GM21528 (cell line): ENCODE results near the gene MOB1B.
"Not testable (repeated sequence)": the region's sequence is repeated elsewhere in the genome, so short reads cannot be mapped to it uniquely, and the experiment has no call there.

Experiments used
- ATAC-seq: cut with Tn5 transposase; IDR thresholded peaks from one replicate; pipeline ENCODE4 v1.9.1; 2021; ENCODE audit warnings: mild to moderate bottlenecking, moderate library complexity; ENCODE audit not compliant: unreplicated experiment, low FRiP score

Gene MOB1B

GRCh38 chr4:70948665-70949260 is 46.6 kb downstream of the MOB1B start:
- ATAC-seq = no peak

GRCh38 chr4:70954032-70954431 is 51.9 kb downstream of the MOB1B start:
- no peak for ATAC-seq

- no peak for ATAC-seq
These were observed 54.5 kb downstream of the MOB1B start for GRCh38 chr4:70956549-70957210.

- no peak for ATAC-seq
These were observed 56.5 kb downstream of the MOB1B start for GRCh38 chr4:70958681-70959080.

GRCh38 chr4:70969076-70969475 is 66.9 kb downstream of the MOB1B start:
- ATAC-seq = no peak

- ATAC-seq = no peak
These were observed 74.1 kb downstream of the MOB1B start for GRCh38 chr4:70976252-70976651.

- peak; percentile 73 for ATAC-seq
These were observed 77.4 kb downstream of the MOB1B start for GRCh38 chr4:70979445-70980008.

GRCh38 chr4:70980196-70980595 is 78.0 kb downstream of the MOB1B start:
- no peak for ATAC-seq

GRCh38 chr4:70984106-70984505 is 81.9 kb downstream of the MOB1B start:
- ATAC-seq = no peak

- ATAC-seq = no peak
These were observed 82.4 kb downstream of the MOB1B start for GRCh38 chr4:70984589-70984988.

GRCh38 chr4:70991596-70991995 is 89.4 kb downstream of the MOB1B start:
- ATAC-seq = no peak

GRCh38 chr4:70992391-70992881 is 90.3 kb downstream of the MOB1B start:
- ATAC-seq = no peak

- peak; percentile 81 for ATAC-seq
These were observed 91.3 kb downstream of the MOB1B start, which contains the start of gene DCK for GRCh38 chr4:70993181-70994068. TSS of gene DCK (plus strand) at chr4:70993649. CDS start at chr4:70993836, 187 bp downstream.

- no peak for ATAC-seq
These were observed 91.8 kb downstream of the MOB1B start for GRCh38 chr4:70994069-70994366.

GRCh38 chr4:70994387-70995099 is 92.4 kb downstream of the MOB1B start:
- peak; percentile 54 for ATAC-seq

- ATAC-seq = no peak
These were observed 93.8 kb downstream of the MOB1B start for GRCh38 chr4:70996018-70996360.

- ATAC-seq = no peak
These were observed 94.9 kb downstream of the MOB1B start for GRCh38 chr4:70997036-70997435.

GRCh38 chr4:70997546-70997945 is 95.4 kb downstream of the MOB1B start:
- no peak for ATAC-seq

- ATAC-seq = not testable (repeated sequence)
These were observed 97.5 kb downstream of the MOB1B start for GRCh38 chr4:70999639-71000038.

GRCh38 chr4:71001363-71001762 is 99.2 kb downstream of the MOB1B start:
- not testable (repeated sequence) for ATAC-seq
